HCT116 (cell line): ENCODE measurements around the gene RBFOX2. TPM values are rescaled to one million over a fixed set of nuclear protein-coding genes. Genes with fewer than 3 reads are reported as not detected.

Source experiments
- ATAC-seq: fragments of 200-7000 bp; cut with Tn5 transposase; 2 replicates; pipeline ENCODE4 v1.9.1; 2020; ENCODE audit warnings: mild to moderate bottlenecking, moderate library complexity
- BruUV-seq: library from RNA; stranded (reverse); fragments of 400-500 nt; replicated peaks from 2 replicates; lab custom pipeline; 2021; lab: Mats Ljungman, UMichigan
- CTCF ChIA-PET: fragments of 300-600 bp; sonication (Branson Sonifier 250); formaldehyde crosslinking; loops from one replicate; lab custom pipeline; 2021; ENCODE audit warnings: antibody characterized with exemption; lab: Charles Lee
- POLR2A ChIA-PET: fragments of 300-600, 350-600 bp; sonication (Branson Sonifier 250); formaldehyde crosslinking; loops from one replicate; lab custom pipeline; 2021; ENCODE audit warnings: antibody characterized with exemption; lab: Charles Lee
- RAD21 ChIA-PET, 2 experiments: fragments of 300-600 bp; sonication (Branson Sonifier 250); formaldehyde crosslinking; loops; one replicate each; lab custom pipeline; 2023; ENCODE audit warnings: low total read pairs in 2 of 2; ENCODE audit not compliant: uncharacterized antibody in 2 of 2, unreplicated experiment in 2 of 2, low non-redundant PET in 1 of 2; lab: Charles Lee
- DNase-seq: peaks from one replicate; pipeline ENCODE4 v3.0.0-alpha.2; 2010; ENCODE audit warnings: low read depth, low spot score
- H2AFZ ChIP-seq: fragments of 200-600 bp; shearing (Covaris generic), sonication (generic); 2 replicates; pipeline ENCODE4 v1.6.1; 2017; ENCODE audit warnings: low read depth, mixed run types, mixed read lengths, antibody characterized with exemption, low read length; ENCODE audit not compliant: poor library complexity, severe bottlenecking
- H3K27ac ChIP-seq: 2 replicates; pipeline ENCODE4 v1.5.1; 2012; ENCODE audit warnings: low read depth, low read length
- H3K27me3 ChIP-seq: fragments of 200-600 bp; sonication (generic); 2 replicates; pipeline ENCODE4 v1.6.1; 2016; ENCODE audit warnings: mixed run types, low read length, mixed read lengths; ENCODE audit not compliant: insufficient read depth
- H3K36me3 ChIP-seq, 2 experiments: fragments of 200-500 bp in 1 of 2; fragments of 200-600 bp in 1 of 2; sonication (Bioruptor generic) in 1 of 2; sonication (generic) in 1 of 2; 2 replicates each; pipeline versions ENCODE4 v1.5.1 to v1.6.1; 2014 to 2016; ENCODE audit warnings: low read length in 2 of 2, inconsistent platforms in 1 of 2, mixed read lengths in 1 of 2, mixed run types in 1 of 2; ENCODE audit not compliant: insufficient read depth in 2 of 2, control insufficient read depth in 1 of 2
- H3K4me1 ChIP-seq, 2 experiments: fragments of 200-600 bp in 1 of 2; sonication (generic) in 1 of 2; 2 replicates each; pipeline versions ENCODE4 v1.5.1 to v1.6.1; 2012 to 2017; ENCODE audit warnings: low read length in 2 of 2, inconsistent platforms in 1 of 2, mild to moderate bottlenecking in 1 of 2, mixed read lengths in 1 of 2, mixed run types in 1 of 2, moderate library complexity in 1 of 2; ENCODE audit not compliant: insufficient read depth in 2 of 2, control insufficient read depth in 1 of 2
- H3K4me2 ChIP-seq: fragments of 200-600 bp; sonication (generic); 2 replicates; pipeline ENCODE4 v1.6.1; 2017; ENCODE audit warnings: mixed run types, low read length, mixed read lengths
- H3K4me3 ChIP-seq, 2 experiments: fragments of 200-600 bp in 1 of 2; sonication (generic) in 1 of 2; replicated peaks in 1 of 2; 2 replicates each; pipeline ENCODE4 v1.5.1; 2011 to 2016; ENCODE audit warnings: low read length in 2 of 2, control low read depth in 1 of 2, low read depth in 1 of 2, mild to moderate bottlenecking in 1 of 2, mixed read lengths in 1 of 2, mixed run types in 1 of 2
- H3K79me2 ChIP-seq: fragments of 200-600 bp; sonication (generic); 2 replicates; pipeline ENCODE4 v1.6.1; 2017; ENCODE audit warnings: mild to moderate bottlenecking, mixed run types, low read length, moderate library complexity, mixed read lengths; ENCODE audit not compliant: insufficient read depth
- H3K9ac ChIP-seq: fragments of 200-600 bp; sonication (generic); 2 replicates; pipeline ENCODE4 v1.6.1; 2016; ENCODE audit warnings: low read length, mixed read lengths
- H3K9me2 ChIP-seq: fragments of 200-600 bp; sonication (generic), shearing (Covaris generic); 2 replicates; pipeline ENCODE4 v1.6.1; 2017; ENCODE audit warnings: mixed run types, mild to moderate bottlenecking, moderate library complexity; ENCODE audit not compliant: insufficient read depth
- H3K9me3 ChIP-seq, 2 experiments: fragments of 200-500 bp in 1 of 2; fragments of 200-600 bp in 1 of 2; sonication (Bioruptor generic) in 1 of 2; sonication (generic) in 1 of 2; 2 replicates each; pipeline ENCODE4 v1.6.1; 2014 to 2017; ENCODE audit warnings: low read length in 2 of 2, mixed read lengths in 2 of 2, inconsistent platforms in 1 of 2, low read depth in 1 of 2, mild to moderate bottlenecking in 1 of 2, mixed run types in 1 of 2, moderate library complexity in 1 of 2; ENCODE audit not compliant: control insufficient read depth in 1 of 2, insufficient read depth in 1 of 2
- H4K20me1 ChIP-seq: fragments of 200-600 bp; sonication (generic), shearing (Covaris generic); 2 replicates; pipeline ENCODE4 v1.6.1; 2017; ENCODE audit warnings: mixed run types, mild to moderate bottlenecking, moderate library complexity; ENCODE audit not compliant: insufficient read depth
- ATF3 ChIP-seq: IDR thresholded peaks from 2 replicates; pipeline ENCODE4 v1.6.1; 2012
- CBX3 ChIP-seq: IDR thresholded peaks from 2 replicates; pipeline ENCODE4 v1.6.1; 2012; ENCODE audit warnings: low read depth
- CEBPB ChIP-seq: IDR thresholded peaks from 2 replicates; pipeline ENCODE4 v1.6.1; 2012; ENCODE audit warnings: low read depth
- CTCF ChIP-seq, 3 experiments: fragments of 200-600 bp in 1 of 3; sonication (generic) in 1 of 3; IDR thresholded peaks in 2 of 3; conservative IDR thresholded peaks in 1 of 3; 2 replicates each; pipeline ENCODE4 v1.5.1; 2012 to 2017; ENCODE audit warnings: low read depth in 2 of 3, low read length in 2 of 3, antibody characterized with exemption in 1 of 3, borderline replicate concordance in 1 of 3, control low read depth in 1 of 3, mild to moderate bottlenecking in 1 of 3, mixed read lengths in 1 of 3, mixed run types in 1 of 3, moderate library complexity in 1 of 3; ENCODE audit not compliant: insufficient read depth in 1 of 3
- EGR1 ChIP-seq: IDR thresholded peaks from 2 replicates; pipeline ENCODE4 v1.6.1; 2012; ENCODE audit warnings: low read depth
- ELF1 ChIP-seq: IDR thresholded peaks from 2 replicates; pipeline ENCODE4 v1.6.1; 2012; ENCODE audit warnings: low read depth, borderline replicate concordance
- EZH2 ChIP-seq: fragments of 200-600 bp; sonication (generic); IDR thresholded peaks from 2 replicates; pipeline ENCODE4 v1.6.1; 2017; ENCODE audit warnings: antibody characterized with exemption, mixed run types
- FOSL1 ChIP-seq: IDR thresholded peaks from 2 replicates; pipeline ENCODE4 v1.6.1; 2012; ENCODE audit warnings: low read depth
- JUND ChIP-seq: IDR thresholded peaks from 2 replicates; pipeline ENCODE4 v1.6.1; 2012
- MAX ChIP-seq: IDR thresholded peaks from 2 replicates; pipeline ENCODE4 v1.6.1; 2012
- POLR2A ChIP-seq: IDR thresholded peaks from 2 replicates; pipeline ENCODE4 v1.7.0; 2011; ENCODE audit warnings: borderline replicate concordance; ENCODE audit not compliant: insufficient read depth, insufficient read length; ENCODE audit errors: extremely low read depth
- POLR2AphosphoS5 ChIP-seq: IDR thresholded peaks from 2 replicates; pipeline ENCODE4 v1.6.1; 2011; ENCODE audit warnings: mild to moderate bottlenecking, low read depth, low read length, moderate library complexity
- RAD21 ChIP-seq: IDR thresholded peaks from 2 replicates; pipeline ENCODE4 v1.6.1; 2012; ENCODE audit warnings: low read depth, mild to moderate bottlenecking
- REST ChIP-seq: IDR thresholded peaks from 2 replicates; pipeline ENCODE4 v1.6.1; 2012; ENCODE audit warnings: low read depth
- SIN3A ChIP-seq: IDR thresholded peaks from 2 replicates; pipeline ENCODE4 v1.6.1; 2012; ENCODE audit warnings: low read depth
- SP1 ChIP-seq: IDR thresholded peaks from 2 replicates; pipeline ENCODE4 v1.6.1; 2012; ENCODE audit warnings: low read depth
- SRF ChIP-seq: IDR thresholded peaks from 2 replicates; pipeline ENCODE4 v1.6.1; 2012; ENCODE audit warnings: low read depth
- TCF7L2 ChIP-seq: IDR thresholded peaks from 2 replicates; pipeline ENCODE4 v1.7.0; 2011; ENCODE audit warnings: borderline replicate concordance, inconsistent platforms; ENCODE audit not compliant: insufficient read depth, insufficient read length; ENCODE audit errors: extremely low read depth
- YY1 ChIP-seq: IDR thresholded peaks from 2 replicates; pipeline ENCODE4 v1.6.1; 2011; ENCODE audit warnings: low read length, low read depth, moderate library complexity, mild to moderate bottlenecking; ENCODE audit not compliant: insufficient replicate concordance; ENCODE audit errors: extremely low read depth
- ZNF274 ChIP-seq: fragments of 200-500 bp; sonication (Bioruptor generic); IDR thresholded peaks from 2 replicates; pipeline ENCODE4 v1.6.1; 2014; ENCODE audit warnings: mild to moderate bottlenecking, low read depth, low read length, inconsistent platforms
- intact Hi-C: fragments of 100-400 bp; cut with micrococcal nuclease; formaldehyde crosslinking; loops from 2 replicates; pipeline ENCODE4 v1.10.0; 2022
- total RNA-seq: library from RNA; stranded (reverse); gene quantifications from one replicate; pipeline ENCODE4 v1.2.1, GENCODE V29; 2021; ENCODE audit not compliant: unreplicated experiment

The RBFOX2 gene
- total RNA-seq, 1 experiment from 2014 or later, result 83.9 TPM

GRCh38 chr22:35736701-35737100 lies 291.9 kb downstream of the RBFOX2 start:
- H3K9me2 ChIP-seq, result no peaks in the 10 kb centered on the region
- ChIA-PET RAD21 (no interaction called here), POLR2A (no interaction called here), CTCF (no interaction called here)
- no TSS peak for BruUV-seq
- TF ChIP-seq POLR2A (no peak), CEBPB (no peak), YY1 (no peak), POLR2AphosphoS5 (no peak), SIN3A (no peak), SP1 (no peak), CTCF (IDR thresholded peaks at IDR 0.05 in 2 of 3, conservative IDR thresholded peaks at IDR 0.05 in 1 of 3; ENCODE audit: borderline replicate concordance in 1 of 3, insufficient read depth in 1 of 3, low read depth in 2 of 3, low read length in 2 of 3) (no peak), MAX (no peak), RAD21 (no peak), JUND (no peak), REST (no peak), CBX3 (no peak), TCF7L2 (no peak), ELF1 (no peak), ZNF274 (no peak), SRF (no peak), FOSL1 (no peak), EZH2 (no peak), EGR1 (no peak), ATF3 (no peak)
- intact Hi-C loops, result no loop called here
- H2AFZ ChIP-seq, result no peak overlapping the region
- H3K4me3 ChIP-seq, result no peak overlapping the region
- ATAC-seq (no peak), DNase-seq (no peak)
- H3K79me2 ChIP-seq, result no peaks in the 10 kb centered on the region
- H3K9ac ChIP-seq, result no peak overlapping the region
- H3K27ac ChIP-seq, result no peak overlapping the region
- no peaks in the 10 kb centered on the region for H3K27me3 ChIP-seq
- H3K4me1 ChIP-seq, result peaks cover 5 to 10% of the 10 kb centered on the region in 2 experiments
- H3K36me3 ChIP-seq, result no peaks in the 10 kb centered on the region
- no peaks in the 10 kb centered on the region for H4K20me1 ChIP-seq
- H3K9me3 ChIP-seq, result no peaks in the 10 kb centered on the region
- no peak overlapping the region for H3K4me2 ChIP-seq
